Measurements from ENCODE around the gene S100A7A. TPM values are rescaled to one million over a fixed set of nuclear protein-coding genes. Genes with fewer than 3 reads are reported as not detected.
A peak's percentile ranks its signal among the peaks of the same experiment; 100 is the strongest.

The S100A7A gene
- total RNA-seq = not detected
- polyA plus RNA-seq = not detected
- long read RNA-seq, donor 1 = 0 reads
- long read RNA-seq, donor 2 = 0 reads
- long read RNA-seq, donor 3 = 0 reads

GRCh38 chr1:153415850-153416570 is at the start of gene S100A7A:
Gene S100A7A, plus strand, starts transcription at chr1:153416520. Its CDS starts 1,563 bp downstream, at chr1:153418083.
- intact Hi-C loops (cut with DNase I) = no loop called here
- peaks cover 0 to 8% (median 0%) of the 10 kb centered on the region in 11 donors for H3K9me3 ChIP-seq
- ATAC-seq = no peak

GRCh38 chr1:153367090-153367489 is 49.2 kb upstream of the S100A7A start:
- H3K27me3 ChIP-seq = peaks cover 0 to 3% (median 0%) of the 10 kb centered on the region in 7 donors
- ATAC-seq (no peak), DNase-seq (no peak)
- no peak for TF ChIP-seq CTCF (IDR thresholded peaks at IDR 0.05)
- intact Hi-C loops (cut with DNase I) = loop anchor here in 1 of 10 donors (5.0 kb wide), 1 partner anchor 220 kb away; no protein-coding TSS in a partner anchor
- WGBS, 2 donors = 64 to 69% methylated on average over 2 of the region's 2 CpGs
- H3K4me1 ChIP-seq = peaks cover 0 to 68% (median 0%) of the 10 kb centered on the region in 9 donors
- H3K4me3 ChIP-seq = no peak overlapping the region
- H3K36me3 ChIP-seq = no peaks in the 10 kb centered on the region
- peak overlapping the region in 1 of 10 donors; percentile 68 for H3K27ac ChIP-seq
- H3K9me3 ChIP-seq = no peaks in the 10 kb centered on the region

More at GRCh38 chr1:153415850-153416570, at the start of gene S100A7A:
- H3K4me1 ChIP-seq = no peaks in the 10 kb centered on the region
- WGBS, 2 donors = 71 to 73% methylated on average over 6 of the region's 6 CpGs
- H3K36me3 ChIP-seq = no peaks in the 10 kb centered on the region
- peaks cover 0 to 21% (median 14%) of the 10 kb centered on the region in 7 donors for H3K27me3 ChIP-seq
- DNase-seq = no peak
- H3K27ac ChIP-seq = no peak within 1 kb of the TSS
- no peak for TF ChIP-seq CTCF (IDR thresholded peaks at IDR 0.05)
- no peak within 1 kb of the TSS for H3K4me3 ChIP-seq

- ATAC-seq = no peak
- H3K27ac ChIP-seq = peak overlapping the region in 1 of 10 donors; percentile 44
- no peak for DNase-seq
- no peak overlapping the region for H3K4me3 ChIP-seq
- peaks cover 0 to 59% (median 0%) of the 10 kb centered on the region in 9 donors for H3K4me1 ChIP-seq
- no peaks in the 10 kb centered on the region for H3K9me3 ChIP-seq
- intact Hi-C loops (cut with DNase I) = loop anchor here in 1 of 10 donors (5.0 kb wide), 1 partner anchor 219 kb away; no protein-coding TSS in a partner anchor
- WGBS, 2 donors = 54 to 67% methylated on average over 2 of the region's 2 CpGs
- H3K36me3 ChIP-seq = no peaks in the 10 kb centered on the region
- no peak for TF ChIP-seq CTCF (IDR thresholded peaks at IDR 0.05)
- peaks cover 0 to 3% (median 0%) of the 10 kb centered on the region in 7 donors for H3K27me3 ChIP-seq
Observed at GRCh38 chr1:153368495-153368894, 47.8 kb upstream of the S100A7A start.

GRCh38 chr1:153370146-153370545 is 46.2 kb upstream of the S100A7A start:
- H3K27me3 ChIP-seq = peaks cover 0 to 3% (median 0%) of the 10 kb centered on the region in 7 donors
- DNase-seq (no peak), ATAC-seq (no peak)
- TF ChIP-seq CTCF (IDR thresholded peaks at IDR 0.05) = no peak
- no peak overlapping the region for H3K27ac ChIP-seq
- 76 to 86% methylated on average over 3 of the region's 3 CpGs for WGBS, 2 donors
- no peaks in the 10 kb centered on the region for H3K36me3 ChIP-seq
- intact Hi-C loops (cut with DNase I) = no loop called here
- H3K9me3 ChIP-seq = no peaks in the 10 kb centered on the region
- H3K4me3 ChIP-seq = no peak overlapping the region
- peaks cover 0 to 56% (median 0%) of the 10 kb centered on the region in 9 donors for H3K4me1 ChIP-seq

Measured in heart right ventricle (tissue), 16 donors.